ENCODE results near the gene NDUFV3. TPM values are rescaled to one million over a fixed set of nuclear protein-coding genes. Genes with fewer than 3 reads are reported as not detected.

NDUFV3 gene
- total RNA-seq (2016; rRNA removed; fragmentation: Illumina TruSeq; extraction: Trizol) (29.6 and 35.7 TPM in 2 replicates), polyA plus RNA-seq (2011; rRNA removed) (14.2 and 15.4 TPM in 2 replicates), polyA minus RNA-seq (2011; rRNA and poly(A)+ RNA removed; ENCODE audit: low replicate concordance) (10.6 and 20.7 TPM in 2 replicates), Bru-seq, nascent RNA (percentile 77 among the genes with signal in this experiment), BruChase-seq, experiment 1, labeled RNA remaining after a 6-hour chase (percentile 71 among the genes with signal in this experiment), BruChase-seq, experiment 2, labeled RNA remaining after a 2-hour chase (percentile 76 among the genes with signal in this experiment)
- total RNA-seq (2016; cell fraction: cytosol; rRNA removed; fragmentation: Illumina TruSeq; extraction: Trizol; ENCODE audit: low read depth): 10.7 and 12.6 TPM in 2 replicates
- 29.5 and 34.4 TPM in 2 replicates for total RNA-seq (2016; cell fraction: insoluble cytoplasmic fraction; rRNA removed; fragmentation: Illumina TruSeq; extraction: Trizol)
- 17.4 and 17.6 TPM in 2 replicates for total RNA-seq (2016; cell fraction: membrane; rRNA removed; fragmentation: Illumina TruSeq; extraction: Trizol)
- 14.6 and 17.9 TPM in 2 replicates for total RNA-seq (2016; cell fraction: nucleus; rRNA removed; fragmentation: Illumina TruSeq; extraction: Trizol)
- polyA plus RNA-seq (2011; cell fraction: cytosol; rRNA removed): 15.0 and 17.3 TPM in 2 replicates
- 11.9 and 13.2 TPM in 2 replicates for polyA plus RNA-seq (2011; cell fraction: nucleus; rRNA removed)
- polyA plus RNA-seq (2012): 17.6 and 21.1 TPM in 2 replicates
- polyA plus RNA-seq (2016; cell fraction: cytosol; fragmentation: Illumina TruSeq; extraction: Trizol; ENCODE audit: low read depth): 11.7 and 13.4 TPM in 2 replicates
- polyA plus RNA-seq (2016; cell fraction: insoluble cytoplasmic fraction; fragmentation: Illumina TruSeq; extraction: Trizol; ENCODE audit: low read depth): 27.9 and 29.5 TPM in 2 replicates
- polyA plus RNA-seq (2016; cell fraction: membrane; fragmentation: Illumina TruSeq; extraction: Trizol; ENCODE audit: low read depth): 13.6 and 15.3 TPM in 2 replicates
- polyA plus RNA-seq (2016; cell fraction: nucleus; fragmentation: Illumina TruSeq; extraction: Trizol; ENCODE audit: insufficient read depth, low read depth): 20.7 and 24.6 TPM in 2 replicates
- polyA minus RNA-seq (2011; cell fraction: cytosol; rRNA and poly(A)+ RNA removed): 14.2 and 15.6 TPM in 2 replicates
- 8.2 and 14.2 TPM in 2 replicates for polyA minus RNA-seq (2011; cell fraction: nucleus; rRNA and poly(A)+ RNA removed)
- long read RNA-seq, experiment 1, full-length matches to known transcripts: 98 of 126 reads
- long read RNA-seq, experiment 1, partial matches to known transcripts: 9 of 126 reads
- long read RNA-seq, experiment 1, other reads (novel, unspliced or antisense): 19 of 126 reads
- long read RNA-seq, experiment 2, full-length matches to known transcripts: 100 of 137 reads
- long read RNA-seq, experiment 2, partial matches to known transcripts: 13 of 137 reads
- long read RNA-seq, experiment 2, other reads (novel, unspliced or antisense): 24 of 137 reads

GRCh38 chr21:42892931-42893755 lies at the start of gene NDUFV3:
NDUFV3 (plus strand) TSS chr21:42893309; CDS start chr21:42893334, 25 bp downstream.
- ChIA-PET CTCF (ENCODE audit: low intra/inter-chr PET ratio, low total read pairs) (no interaction called here), POLR2A (interaction anchor here (0.7 to 2.6 kb wide), 11 partner anchors 13 to 160 kb away, joined by 3 to 26 read pairs (median 6); partner anchors contain the start of gene PKNOX1)
- Histone ChIP-seq H3K4me3 (replicated peaks in 1 of 3; ENCODE audit: insufficient read depth in 1 of 3, low read depth in 2 of 3, low read length in 3 of 3) (peak within 1 kb of the TSS; percentile 89 to 99 (median 94)), H3K4me1 (ENCODE audit: insufficient read depth, low read length) (peaks cover 18% of the 10 kb centered on the region), H3K9me3 (ENCODE audit: low read length) (no peaks in the 10 kb centered on the region), H4K20me1 (ENCODE audit: insufficient read depth, low read length) (no peaks in the 10 kb centered on the region), H3K9ac (ENCODE audit: insufficient read depth, low read depth, low read length) (peak within 1 kb of the TSS; percentile 93), H3K27ac (ENCODE audit: extremely low read length, insufficient read depth, low read length) (peak within 1 kb of the TSS; percentile 88), H3K27me3 (ENCODE audit: control insufficient read depth in 1 of 2, insufficient read depth in 2 of 2, low read length in 2 of 2) (no peaks in the 10 kb centered on the region; a peak in 1 of 5 replicates), H2AFZ (ENCODE audit: low read length) (no peak within 1 kb of the TSS), H3K36me3 (replicated peaks in 1 of 2; ENCODE audit: control insufficient read depth in 1 of 2, insufficient read depth in 2 of 2, low read length in 2 of 2) (peaks cover 0 to 9% of the 10 kb centered on the region in 2 experiments; a peak in 4 of 5 replicates), H3K4me2 (ENCODE audit: low read depth, low read length) (peak within 1 kb of the TSS; percentile 76), H3K79me2 (ENCODE audit: insufficient read depth, low read length) (peaks cover 13% of the 10 kb centered on the region)
- intact Hi-C loops (cut with micrococcal nuclease; ENCODE audit: unreplicated experiment) (loop anchor here (1.0 kb wide), 1 partner anchor 14 kb away; the partner anchor contains the start of gene WDR4), in situ Hi-C loops (cut with HindIII; ENCODE audit: extremely low pct_ligation_motif_present, low pct_unique_long_range_greater_than_20kb) (no loop called here)
- peak; percentile 96 for DNase-seq (ENCODE audit: low spot score)
- BruUV-seq (replicated peaks): TSS peak; percentile 85
- peak; percentile 96 for ATAC-seq
- 0% methylated on average over 1 of the region's 87 CpGs for WGBS (ENCODE audit: low lambda C conversion rate)
- FAIRE-seq: peak; percentile 82
- TF ChIP-seq ZNF678 (CRISPR knock-in tag; IDR thresholded peaks at IDR 0.05) (peak; percentile 43; the same call in 1 of the 2 replicates), ZNF512B (CRISPR knock-in tag; IDR thresholded peaks at IDR 0.05; ENCODE audit: borderline replicate concordance) (0 out of 2 replicates have a peak, but pooled peaks have one; percentile 45), ZNF713 (CRISPR knock-in tag; IDR thresholded peaks at IDR 0.05) (0 out of 2 replicates have a peak, but pooled peaks have one; percentile 21), U2AF2 (IDR thresholded peaks at IDR 0.05; ENCODE audit: low read depth, low read length) (no peak), ZFX (CRISPR knock-in tag; IDR thresholded peaks at IDR 0.05; ENCODE audit: low read depth) (peak; percentile 99), ZSCAN9 (CRISPR knock-in tag; IDR thresholded peaks at IDR 0.05; ENCODE audit: borderline replicate concordance) (no peak), IKZF4 (CRISPR knock-in tag; IDR thresholded peaks at IDR 0.05; ENCODE audit: borderline replicate concordance, low read depth, not compliant biosample characterization) (peak; percentile 69)
- TF ChIP-seq, protein P1, sequence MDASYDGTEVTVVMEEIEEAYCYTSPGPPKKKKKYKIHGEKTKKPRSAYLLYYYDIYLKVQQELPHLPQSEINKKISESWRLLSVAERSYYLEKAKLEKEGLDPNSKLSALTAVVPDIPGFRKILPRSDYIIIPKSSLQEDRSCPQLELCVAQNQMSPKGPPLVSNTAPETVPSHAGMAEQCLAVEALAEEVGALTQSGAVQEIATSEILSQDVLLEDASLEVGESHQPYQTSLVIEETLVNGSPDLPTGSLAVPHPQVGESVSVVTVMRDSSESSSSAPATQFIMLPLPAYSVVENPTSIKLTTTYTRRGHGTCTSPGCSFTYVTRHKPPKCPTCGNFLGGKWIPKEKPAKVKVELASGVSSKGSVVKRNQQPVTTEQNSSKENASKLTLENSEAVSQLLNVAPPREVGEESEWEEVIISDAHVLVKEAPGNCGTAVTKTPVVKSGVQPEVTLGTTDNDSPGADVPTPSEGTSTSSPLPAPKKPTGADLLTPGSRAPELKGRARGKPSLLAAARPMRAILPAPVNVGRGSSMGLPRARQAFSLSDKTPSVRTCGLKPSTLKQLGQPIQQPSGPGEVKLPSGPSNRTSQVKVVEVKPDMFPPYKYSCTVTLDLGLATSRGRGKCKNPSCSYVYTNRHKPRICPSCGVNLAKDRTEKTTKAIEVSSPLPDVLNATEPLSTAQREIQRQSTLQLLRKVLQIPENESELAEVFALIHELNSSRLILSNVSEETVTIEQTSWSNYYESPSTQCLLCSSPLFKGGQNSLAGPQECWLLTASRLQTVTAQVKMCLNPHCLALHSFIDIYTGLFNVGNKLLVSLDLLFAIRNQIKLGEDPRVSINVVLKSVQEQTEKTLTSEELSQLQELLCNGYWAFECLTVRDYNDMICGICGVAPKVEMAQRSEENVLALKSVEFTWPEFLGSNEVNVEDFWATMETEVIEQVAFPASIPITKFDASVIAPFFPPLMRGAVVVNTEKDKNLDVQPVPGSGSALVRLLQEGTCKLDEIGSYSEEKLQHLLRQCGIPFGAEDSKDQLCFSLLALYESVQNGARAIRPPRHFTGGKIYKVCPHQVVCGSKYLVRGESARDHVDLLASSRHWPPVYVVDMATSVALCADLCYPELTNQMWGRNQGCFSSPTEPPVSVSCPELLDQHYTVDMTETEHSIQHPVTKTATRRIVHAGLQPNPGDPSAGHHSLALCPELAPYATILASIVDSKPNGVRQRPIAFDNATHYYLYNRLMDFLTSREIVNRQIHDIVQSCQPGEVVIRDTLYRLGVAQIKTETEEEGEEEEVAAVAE (CRISPR knock-in tag; IDR thresholded peaks at IDR 0.05; ENCODE audit: borderline replicate concordance): no peak
